ENCODE measurements around the gene SCRG1.

SCRG1 gene

GRCh38 chr4:173424899-173425805, 26.2 kb upstream of the SCRG1 start:
- Histone ChIP-seq H3K9me3 (ENCODE audit: insufficient read depth, low read depth, low read length) (no peaks in the 10 kb centered on the region), H3K36me3 (ENCODE audit: insufficient read depth, low read depth, low read length) (no peaks in the 10 kb centered on the region), H3K4me3 (ENCODE audit: low read length) (no peak overlapping the region), H3K27me3 (ENCODE audit: insufficient read depth, low read length) (no peaks in the 10 kb centered on the region), H3K27ac (ENCODE audit: low read length) (no peak overlapping the region), H3K9ac (ENCODE audit: low read depth, low read length) (no peak overlapping the region), H3K4me1 (ENCODE audit: insufficient read depth, low read length) (no peaks in the 10 kb centered on the region)

GRCh38 chr4:173420801-173421200, 21.9 kb upstream of the SCRG1 start:
- Histone ChIP-seq H3K9me3 (ENCODE audit: insufficient read depth, low read depth, low read length) (no peaks in the 10 kb centered on the region), H3K36me3 (ENCODE audit: insufficient read depth, low read depth, low read length) (no peaks in the 10 kb centered on the region), H3K4me3 (ENCODE audit: low read length) (no peak overlapping the region), H3K27ac (ENCODE audit: low read length) (no peak overlapping the region), H3K4me1 (ENCODE audit: insufficient read depth, low read length) (no peaks in the 10 kb centered on the region), H3K27me3 (ENCODE audit: insufficient read depth, low read length) (no peaks in the 10 kb centered on the region), H3K9ac (ENCODE audit: low read depth, low read length) (no peak overlapping the region)

DNA sequence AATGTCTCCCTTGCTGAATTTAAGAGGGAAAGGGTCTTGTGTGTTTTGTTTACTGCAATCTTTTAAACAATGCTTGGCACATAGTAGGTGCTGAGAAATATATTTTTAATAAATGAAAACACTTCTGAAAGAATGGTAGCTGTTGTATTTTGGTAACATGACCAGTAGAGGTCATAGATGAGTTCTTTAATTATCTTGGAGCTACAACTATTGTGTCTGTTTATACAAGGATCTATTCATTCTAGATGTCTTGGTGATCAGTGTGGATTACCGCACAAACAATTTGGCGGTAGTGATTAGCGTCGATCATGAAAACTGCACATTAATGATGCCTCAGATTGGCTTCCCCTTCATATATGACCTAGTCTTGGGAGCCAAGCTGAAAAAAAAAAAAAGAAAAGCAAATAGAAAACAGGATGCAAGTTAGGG, 21.4 kb upstream of the SCRG1 start:
- Histone ChIP-seq H3K36me3 (ENCODE audit: insufficient read depth, low read depth, low read length) (no peaks in the 10 kb centered on the region), H3K4me3 (ENCODE audit: low read length) (no peak overlapping the region), H3K9me3 (ENCODE audit: insufficient read depth, low read depth, low read length) (no peaks in the 10 kb centered on the region), H3K4me1 (ENCODE audit: insufficient read depth, low read length) (no peaks in the 10 kb centered on the region), H3K27ac (ENCODE audit: low read length) (no peak overlapping the region), H3K9ac (ENCODE audit: low read depth, low read length) (no peak overlapping the region), H3K27me3 (ENCODE audit: insufficient read depth, low read length) (no peaks in the 10 kb centered on the region)

DNA sequence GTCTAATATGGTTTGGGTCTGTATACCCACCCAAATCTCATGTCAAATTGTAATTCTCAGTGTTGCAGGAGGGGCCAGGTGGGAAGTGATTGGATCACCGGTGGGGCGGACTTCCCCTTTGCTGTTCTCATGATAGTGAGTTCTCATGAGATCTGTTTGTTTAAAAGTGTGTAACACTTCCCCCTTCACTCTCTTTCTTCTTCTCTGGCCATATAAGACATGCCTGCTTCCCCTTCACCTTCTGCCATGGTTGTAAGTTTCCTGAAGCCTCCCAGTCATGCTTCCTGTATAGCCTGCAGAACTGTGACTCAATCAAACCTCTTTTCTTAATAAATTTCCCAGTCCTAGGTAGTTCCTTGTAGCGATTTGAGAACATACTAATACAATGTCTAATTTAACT, 19.7 kb upstream of the SCRG1 start:
- H3K4me3 ChIP-seq (ENCODE audit: low read length), result no peak overlapping the region
- H3K36me3 ChIP-seq (ENCODE audit: insufficient read depth, low read depth, low read length), result no peaks in the 10 kb centered on the region
- H3K27ac ChIP-seq (ENCODE audit: low read length), result no peak overlapping the region
- H3K9ac ChIP-seq (ENCODE audit: low read depth, low read length), result no peak overlapping the region
- no peaks in the 10 kb centered on the region for H3K27me3 ChIP-seq (ENCODE audit: insufficient read depth, low read length)
- H3K4me1 ChIP-seq (ENCODE audit: insufficient read depth, low read length), result no peaks in the 10 kb centered on the region
- H3K9me3 ChIP-seq (ENCODE audit: insufficient read depth, low read depth, low read length), result no peaks in the 10 kb centered on the region

DNA sequence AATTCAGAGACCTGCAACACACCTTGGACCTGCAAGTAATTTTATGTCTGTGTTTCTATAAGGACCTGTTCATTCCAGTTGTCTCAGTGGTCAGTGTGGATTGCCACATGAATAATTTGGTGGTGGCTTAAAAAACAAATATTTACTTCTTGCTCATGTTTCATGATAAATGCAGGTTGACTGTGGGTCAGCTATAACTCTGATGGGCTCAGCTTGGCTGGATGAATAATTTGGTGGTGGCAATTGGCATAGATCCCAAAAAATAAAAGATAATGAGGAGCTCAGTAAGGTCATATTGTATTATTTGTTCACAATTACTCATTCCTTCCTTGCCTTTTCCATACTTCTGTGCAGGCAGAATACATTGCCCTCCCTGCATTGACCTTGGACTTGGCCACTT, 18.9 kb upstream of the SCRG1 start:
- Histone ChIP-seq H3K36me3 (ENCODE audit: insufficient read depth, low read depth, low read length) (no peaks in the 10 kb centered on the region), H3K27ac (ENCODE audit: low read length) (no peak overlapping the region), H3K4me1 (ENCODE audit: insufficient read depth, low read length) (no peaks in the 10 kb centered on the region), H3K9ac (ENCODE audit: low read depth, low read length) (no peak overlapping the region), H3K4me3 (ENCODE audit: low read length) (no peak overlapping the region), H3K9me3 (ENCODE audit: insufficient read depth, low read depth, low read length) (no peaks in the 10 kb centered on the region), H3K27me3 (ENCODE audit: insufficient read depth, low read length) (no peaks in the 10 kb centered on the region)

DNA sequence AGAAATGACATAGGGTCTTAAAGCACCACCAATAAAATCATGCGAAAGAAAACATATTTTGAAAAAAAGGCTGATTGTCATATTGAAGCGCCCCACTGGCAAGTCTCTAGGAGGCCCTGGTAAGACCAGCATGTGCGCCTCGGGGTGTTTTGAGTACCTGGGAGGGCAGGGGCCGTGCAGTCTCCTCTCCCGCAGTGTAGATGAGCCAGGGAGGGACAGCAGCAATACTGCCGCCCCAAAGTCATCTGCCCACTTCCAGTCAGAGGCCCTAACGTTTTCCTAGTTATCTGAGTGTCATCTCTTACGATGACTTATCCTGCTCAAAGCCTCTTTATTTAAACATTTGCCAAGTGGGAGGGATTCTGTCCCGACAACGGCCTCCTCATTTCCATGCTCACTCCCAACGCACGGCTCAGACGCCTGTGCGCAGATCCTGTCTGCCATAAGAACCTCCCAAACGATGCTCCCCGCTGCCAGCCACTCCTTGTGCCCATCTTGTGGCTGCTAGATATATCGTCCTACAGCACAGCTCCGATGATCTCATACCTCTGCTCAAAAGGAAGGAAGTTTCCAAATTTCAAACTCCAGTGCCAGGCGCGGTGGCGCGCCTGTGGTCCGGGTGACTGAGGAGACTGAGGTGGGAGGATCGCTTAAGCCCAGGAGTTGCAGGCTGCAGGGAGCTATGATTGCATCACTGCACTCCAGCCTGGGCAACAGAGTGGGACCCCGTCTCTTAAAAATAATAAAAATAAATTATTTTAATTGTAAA, 17.2 kb upstream of the SCRG1 start:
- no peaks in the 10 kb centered on the region for H3K36me3 ChIP-seq (ENCODE audit: insufficient read depth, low read depth, low read length)
- H3K4me1 ChIP-seq (ENCODE audit: insufficient read depth, low read length), result no peaks in the 10 kb centered on the region
- H3K4me3 ChIP-seq (ENCODE audit: low read length), result no peak overlapping the region
- no peak overlapping the region for H3K27ac ChIP-seq (ENCODE audit: low read length)
- no peaks in the 10 kb centered on the region for H3K9me3 ChIP-seq (ENCODE audit: insufficient read depth, low read depth, low read length)
- H3K9ac ChIP-seq (ENCODE audit: low read depth, low read length), result no peak overlapping the region
- H3K27me3 ChIP-seq (ENCODE audit: insufficient read depth, low read length), result no peaks in the 10 kb centered on the region

DNA sequence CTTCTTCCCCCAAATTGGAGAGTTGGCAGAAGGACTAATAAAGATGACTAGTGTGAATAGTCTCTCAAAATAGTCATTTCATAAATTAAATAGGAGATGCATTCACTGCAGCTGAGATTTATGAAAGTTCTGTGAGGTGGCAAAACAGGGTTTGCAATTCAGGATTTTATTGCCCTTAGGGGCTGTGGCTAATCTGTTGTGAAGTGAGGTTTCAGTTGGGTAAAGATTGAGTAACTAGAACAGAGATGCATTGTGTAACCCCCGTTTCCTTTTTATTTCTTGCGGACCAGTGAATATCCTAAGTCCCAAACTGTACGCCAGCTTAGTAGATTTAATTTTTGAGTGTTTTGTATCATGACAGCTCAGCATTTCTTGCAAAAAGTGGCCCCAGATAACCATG, 16.2 kb upstream of the SCRG1 start:
- Histone ChIP-seq H3K4me1 (ENCODE audit: insufficient read depth, low read length) (no peaks in the 10 kb centered on the region), H3K36me3 (ENCODE audit: insufficient read depth, low read depth, low read length) (no peaks in the 10 kb centered on the region), H3K9ac (ENCODE audit: low read depth, low read length) (no peak overlapping the region), H3K27ac (ENCODE audit: low read length) (no peak overlapping the region), H3K27me3 (ENCODE audit: insufficient read depth, low read length) (no peaks in the 10 kb centered on the region), H3K4me3 (ENCODE audit: low read length) (no peak overlapping the region), H3K9me3 (ENCODE audit: insufficient read depth, low read depth, low read length) (no peaks in the 10 kb centered on the region)

GRCh38 chr4:173414456-173414855, 15.5 kb upstream of the SCRG1 start:
- H3K4me1 ChIP-seq (ENCODE audit: insufficient read depth, low read length), result no peaks in the 10 kb centered on the region
- H3K4me3 ChIP-seq (ENCODE audit: low read length), result no peak overlapping the region
- no peaks in the 10 kb centered on the region for H3K9me3 ChIP-seq (ENCODE audit: insufficient read depth, low read depth, low read length)
- no peaks in the 10 kb centered on the region for H3K27me3 ChIP-seq (ENCODE audit: insufficient read depth, low read length)
- no peak overlapping the region for H3K9ac ChIP-seq (ENCODE audit: low read depth, low read length)
- H3K36me3 ChIP-seq (ENCODE audit: insufficient read depth, low read depth, low read length), result no peaks in the 10 kb centered on the region
- H3K27ac ChIP-seq (ENCODE audit: low read length), result no peak overlapping the region

DNA sequence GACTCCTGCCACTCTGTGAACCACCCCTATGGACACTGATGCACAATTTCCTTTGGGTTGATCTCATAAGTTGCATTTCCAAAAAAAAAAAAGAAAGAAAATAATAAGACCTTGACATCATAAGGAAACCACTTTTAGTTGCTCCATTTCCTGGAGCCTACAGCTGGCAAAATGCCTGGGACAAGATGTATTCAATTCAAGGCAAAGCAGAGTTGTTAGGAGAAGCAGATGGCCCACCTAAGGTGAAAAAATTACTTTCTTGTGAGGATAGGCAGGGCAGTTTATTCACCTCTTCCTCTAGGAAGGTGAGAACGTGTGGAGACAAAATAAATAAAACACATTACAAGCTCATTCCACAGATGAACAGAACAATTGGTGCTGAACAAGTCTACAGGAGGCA, 14.1 kb upstream of the SCRG1 start:
- no peak overlapping the region for H3K4me3 ChIP-seq (ENCODE audit: low read length)
- no peaks in the 10 kb centered on the region for H3K4me1 ChIP-seq (ENCODE audit: insufficient read depth, low read length)
- no peak overlapping the region for H3K9ac ChIP-seq (ENCODE audit: low read depth, low read length)
- no peaks in the 10 kb centered on the region for H3K9me3 ChIP-seq (ENCODE audit: insufficient read depth, low read depth, low read length)
- no peaks in the 10 kb centered on the region for H3K36me3 ChIP-seq (ENCODE audit: insufficient read depth, low read depth, low read length)
- H3K27ac ChIP-seq (ENCODE audit: low read length), result no peak overlapping the region
- no peaks in the 10 kb centered on the region for H3K27me3 ChIP-seq (ENCODE audit: insufficient read depth, low read length)

DNA sequence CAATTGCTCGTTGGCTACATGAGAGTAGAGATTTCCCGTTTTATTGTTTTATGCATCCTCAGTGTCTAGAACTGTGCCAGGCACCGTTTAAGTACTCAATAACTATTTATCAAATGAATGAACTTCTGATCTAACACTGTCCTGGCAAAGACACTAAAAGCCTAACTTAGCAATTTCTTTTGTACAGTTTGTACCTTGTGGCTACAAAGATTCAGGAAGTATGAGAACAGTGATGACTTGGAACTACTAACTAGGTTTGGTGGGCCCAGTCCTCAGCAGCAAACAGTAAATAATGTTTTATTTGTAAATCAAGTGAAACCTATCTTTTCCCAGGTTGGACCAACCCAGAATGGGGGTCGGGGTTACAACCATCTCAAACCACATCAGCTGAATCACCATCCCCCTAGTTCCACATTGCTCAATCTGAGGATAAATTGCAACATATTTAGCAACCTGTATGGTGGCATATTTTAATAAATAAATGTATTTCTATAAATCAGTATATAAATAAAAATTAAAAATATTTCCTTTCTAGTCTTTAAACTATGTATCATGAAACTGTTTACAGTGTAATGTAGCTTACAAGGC, 12.3 kb upstream of the SCRG1 start:
- Histone ChIP-seq H3K4me3 (ENCODE audit: low read length) (no peak overlapping the region), H3K9ac (ENCODE audit: low read depth, low read length) (no peak overlapping the region)

DNA sequence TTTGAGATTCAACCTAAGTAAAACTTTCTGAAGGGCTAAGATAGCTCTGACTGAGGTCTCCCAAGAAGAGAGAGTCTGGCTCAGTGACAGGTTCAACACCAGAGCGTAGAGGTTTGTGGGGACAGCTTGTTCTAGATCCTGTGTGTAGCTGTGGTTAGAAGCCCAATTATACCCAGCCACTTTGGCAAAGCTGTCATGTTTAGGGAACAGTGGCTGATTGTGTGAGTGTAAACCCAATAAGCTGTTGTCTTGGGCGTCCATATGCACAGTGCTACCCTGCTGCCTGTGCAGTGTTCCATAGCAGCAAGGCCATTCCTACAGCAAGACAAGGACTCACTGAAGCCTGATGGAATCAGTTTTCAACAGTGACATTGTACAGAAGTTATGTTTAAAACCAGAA, 11.2 kb upstream of the SCRG1 start:
- Histone ChIP-seq H3K27me3 (ENCODE audit: insufficient read depth, low read length) (no peaks in the 10 kb centered on the region), H3K4me1 (ENCODE audit: insufficient read depth, low read length) (no peaks in the 10 kb centered on the region), H3K36me3 (ENCODE audit: insufficient read depth, low read depth, low read length) (no peaks in the 10 kb centered on the region), H3K27ac (ENCODE audit: low read length) (no peak overlapping the region), H3K9ac (ENCODE audit: low read depth, low read length) (no peak overlapping the region), H3K9me3 (ENCODE audit: insufficient read depth, low read depth, low read length) (no peaks in the 10 kb centered on the region), H3K4me3 (ENCODE audit: low read length) (no peak overlapping the region)

More for the DNA sequence above, 12.3 kb upstream of the SCRG1 start:
- H3K27me3 ChIP-seq (ENCODE audit: insufficient read depth, low read length), result no peaks in the 10 kb centered on the region
- H3K27ac ChIP-seq (ENCODE audit: low read length), result no peak overlapping the region
- no peaks in the 10 kb centered on the region for H3K36me3 ChIP-seq (ENCODE audit: insufficient read depth, low read depth, low read length)
- H3K9me3 ChIP-seq (ENCODE audit: insufficient read depth, low read depth, low read length), result no peaks in the 10 kb centered on the region
- H3K4me1 ChIP-seq (ENCODE audit: insufficient read depth, low read length), result no peaks in the 10 kb centered on the region

Data from iPS-20b (cell line).